Testis (tissue), 3 donors: Measurements from ENCODE around the gene TIAM2. TPM values are rescaled to one million over a fixed set of nuclear protein-coding genes. Genes with fewer than 3 reads are reported as not detected.
"Not testable (repeated sequence)": the region's sequence is repeated elsewhere in the genome, so short reads cannot be mapped to it uniquely, and the experiment has no call there.

Experiments used
- DNase-seq: peaks from one replicate; pipeline ENCODE4 v3.0.0-alpha.2; 2019
- H3K27ac ChIP-seq, 2 donors: fragments of 200-600 bp; sonication (generic); one replicate each; pipeline ENCODE4 v1.5.1; 2019
- H3K27me3 ChIP-seq: fragments of 200-600 bp; sonication (generic); one replicate; pipeline ENCODE4 v1.5.1; 2019
- H3K36me3 ChIP-seq: fragments of 200-600 bp; sonication (generic); one replicate; pipeline ENCODE4 v1.5.1; 2017; ENCODE audit warnings: low read depth; ENCODE audit errors: missing control alignments
- H3K4me1 ChIP-seq: fragments of 200-600 bp; sonication (generic); one replicate; pipeline ENCODE4 v1.5.1; 2019
- H3K4me3 ChIP-seq, 2 donors: fragments of 200-600 bp; sonication (generic); one replicate each; pipeline ENCODE4 v1.5.1; 2017 to 2019
- H3K9me3 ChIP-seq: fragments of 200-600 bp; sonication (generic); one replicate; pipeline ENCODE4 v1.5.1; 2017
- CTCF ChIP-seq, 3 experiments: fragments of 450-650 bp in 2 of 3; fragments of 200-600 bp in 1 of 3; sonication (generic) in 1 of 3; IDR thresholded peaks; one replicate each; pipeline ENCODE4 v1.5.1; 2016 to 2019; ENCODE audit warnings: antibody characterized with exemption in 3 of 3, mild to moderate bottlenecking in 2 of 3, moderate library complexity in 1 of 3
- POLR2A ChIP-seq: fragments of 450-650 bp; IDR thresholded peaks from one replicate; pipeline ENCODE4 v1.6.1; 2017; ENCODE audit warnings: antibody characterized with exemption, mild to moderate bottlenecking, moderate library complexity
- WGBS, 2 donors: methylation state at CpG; one replicate each; pipeline ENCODE4 v1.1.5; 2018; 5-methylcytosine and 5-hydroxymethylcytosine counted together
- intact Hi-C: fragments of 100-400 bp; cut with DNase I; formaldehyde crosslinking; loops from one replicate; pipeline ENCODE4 v1.15.1; 2023; ENCODE audit warnings: low total_unique reads
- polyA plus RNA-seq: library from polyadenylated mRNA; stranded (reverse); fragments of 350-450 nt; fragmentation: Illumina TruSeq; extraction: RNeasy Lipid Tissue Mini Kit (QIAGEN cat#74804); gene quantifications from one replicate; pipeline ENCODE4 v1.2.3, GENCODE V29; 2014; ENCODE audit warnings: low read depth, low replicate concordance; ENCODE audit not compliant: insufficient read depth
- total RNA-seq, 2 donors: library from RNA; depleted of rRNA; stranded (reverse); fragments of >200 nt; gene quantifications; one replicate each; pipeline ENCODE4 v1.2.3, GENCODE V29; 2016

The TIAM2 gene
- total and polyA plus RNA-seq, 3 donors from 2014 or later, result 22.7 to 43.8 (median 38.0) TPM

GRCh38 chr6:155213611-155214372 lies 218.7 kb downstream of the TIAM2 start:
- WGBS, 2 donors, result 87% methylated on average over 23 of the region's 23 CpGs; no CpG with 5 or more reads in 1 of the 2 donors
- TF ChIP-seq CTCF (IDR thresholded peaks at IDR 0.05), result no peak
- TF ChIP-seq POLR2A, result no peak
- H3K9me3 ChIP-seq, result no peaks in the 10 kb centered on the region
- no peak overlapping the region for H3K27ac ChIP-seq
- intact Hi-C loops, result no loop called here
- no peak overlapping the region for H3K4me3 ChIP-seq
- H3K4me1 ChIP-seq, result no peaks in the 10 kb centered on the region
- no peaks in the 10 kb centered on the region for H3K27me3 ChIP-seq
- DNase-seq, result no peak
- H3K36me3 ChIP-seq, result no peaks in the 10 kb centered on the region

- H3K4me3 ChIP-seq, result no peak overlapping the region
- H3K9me3 ChIP-seq, result no peaks in the 10 kb centered on the region
- intact Hi-C loops, result no loop called here
- no peak overlapping the region for H3K27ac ChIP-seq
- TF ChIP-seq POLR2A (no peak), CTCF (IDR thresholded peaks at IDR 0.05) (no peak)
- H3K4me1 ChIP-seq, result no peaks in the 10 kb centered on the region
- no peaks in the 10 kb centered on the region for H3K27me3 ChIP-seq
- WGBS, 2 donors, result 84 to 89% methylated on average over 2 to 4 of the region's 4 CpGs
- DNase-seq, result no peak
- no peaks in the 10 kb centered on the region for H3K36me3 ChIP-seq
These were observed 220.8 kb downstream of the TIAM2 start for GRCh38 chr6:155215906-155216305.

GRCh38 chr6:155216312-155217046 lies 221.4 kb downstream of the TIAM2 start:
- DNase-seq, result no peak
- Histone ChIP-seq H3K36me3 (no peaks in the 10 kb centered on the region), H3K27me3 (no peaks in the 10 kb centered on the region), H3K9me3 (no peaks in the 10 kb centered on the region), H3K4me3 (no peak overlapping the region), H3K4me1 (no peaks in the 10 kb centered on the region), H3K27ac (no peak overlapping the region)
- 63 to 70% methylated on average over 11 of the region's 11 CpGs for WGBS, 2 donors
- TF ChIP-seq CTCF (IDR thresholded peaks at IDR 0.05) (no peak), POLR2A (no peak)
- intact Hi-C loops, result no loop called here

GRCh38 chr6:155218711-155219110 lies 223.6 kb downstream of the TIAM2 start:
- H3K4me3 ChIP-seq, DNase-seq, H3K9me3 ChIP-seq, H3K36me3 ChIP-seq, H3K27ac ChIP-seq, intact Hi-C loops, H3K27me3 ChIP-seq, H3K4me1 ChIP-seq: not testable (repeated sequence)
- WGBS, 2 donors, result 93% methylated on average over 20 of the region's 20 CpGs

GRCh38 chr6:155219299-155219698 lies 224.2 kb downstream of the TIAM2 start:
- Histone ChIP-seq H3K4me3 (no peak overlapping the region), H3K9me3 (no peaks in the 10 kb centered on the region), H3K27ac (no peak overlapping the region), H3K4me1 (no peaks in the 10 kb centered on the region), H3K36me3 (no peaks in the 10 kb centered on the region), H3K27me3 (no peaks in the 10 kb centered on the region)
- WGBS, 2 donors, result 96% methylated on average over 7 of the region's 7 CpGs
- intact Hi-C loops, result no loop called here
- TF ChIP-seq CTCF (IDR thresholded peaks at IDR 0.05), result no peak
- TF ChIP-seq POLR2A, result no peak
- DNase-seq, result no peak
